GM12865 (cell line): Measurements from ENCODE around the gene NCOA3.

ENCODE experiments used
- DNase-seq: peaks from one replicate; pipeline ENCODE4 v3.0.0; 2010; ENCODE audit warnings: low read depth
- H3K4me3 ChIP-seq: 2 replicates; pipeline ENCODE4 v1.5.1; 2011; ENCODE audit warnings: mild to moderate bottlenecking, low read depth, low read length, control low read depth
- TF ChIP-seq, protein P1 (sequence below): IDR thresholded peaks from 2 replicates; pipeline ENCODE4 v1.5.1; 2011; ENCODE audit warnings: low read length, control low read depth, low read depth, inconsistent platforms; ENCODE audit not compliant: insufficient read depth; ENCODE audit errors: missing control alignments

Gene NCOA3

DNA sequence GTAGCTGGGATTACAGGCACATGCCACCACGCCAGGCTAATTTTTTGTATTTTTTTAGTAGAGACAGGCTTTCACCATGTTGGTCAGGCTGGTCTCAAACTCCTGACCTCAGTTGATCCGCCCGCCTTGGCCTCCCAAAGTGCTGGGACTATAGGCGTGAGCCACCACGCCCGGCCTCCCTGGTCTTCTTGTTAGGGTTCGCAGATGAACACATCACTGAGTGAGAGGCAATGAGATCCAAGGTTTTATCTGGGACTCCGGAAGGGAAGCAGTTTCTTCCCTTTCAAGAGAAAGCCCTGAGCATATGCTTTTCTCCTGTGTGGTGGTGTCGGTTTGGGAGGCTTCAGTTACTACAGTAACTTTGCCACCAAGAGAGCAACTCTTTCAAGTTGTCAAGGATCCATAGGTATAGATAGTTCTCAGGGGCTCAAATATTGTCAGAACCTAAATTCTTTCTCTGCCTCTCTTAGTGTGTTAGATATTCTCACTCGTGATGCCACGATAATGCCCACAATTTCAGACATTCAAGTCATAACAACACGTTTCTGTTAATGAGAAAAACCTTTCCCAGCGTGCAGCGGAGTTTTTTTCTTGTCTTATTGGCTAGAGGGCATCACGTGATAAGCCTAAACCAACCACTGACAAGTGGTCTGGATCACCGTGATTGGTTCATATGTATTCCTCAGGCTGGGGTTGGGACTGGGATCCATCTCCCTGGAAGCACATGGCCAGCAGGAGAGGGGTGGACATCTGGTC is 36.2 kb upstream of the NCOA3 start:
- TF ChIP-seq, protein P1, sequence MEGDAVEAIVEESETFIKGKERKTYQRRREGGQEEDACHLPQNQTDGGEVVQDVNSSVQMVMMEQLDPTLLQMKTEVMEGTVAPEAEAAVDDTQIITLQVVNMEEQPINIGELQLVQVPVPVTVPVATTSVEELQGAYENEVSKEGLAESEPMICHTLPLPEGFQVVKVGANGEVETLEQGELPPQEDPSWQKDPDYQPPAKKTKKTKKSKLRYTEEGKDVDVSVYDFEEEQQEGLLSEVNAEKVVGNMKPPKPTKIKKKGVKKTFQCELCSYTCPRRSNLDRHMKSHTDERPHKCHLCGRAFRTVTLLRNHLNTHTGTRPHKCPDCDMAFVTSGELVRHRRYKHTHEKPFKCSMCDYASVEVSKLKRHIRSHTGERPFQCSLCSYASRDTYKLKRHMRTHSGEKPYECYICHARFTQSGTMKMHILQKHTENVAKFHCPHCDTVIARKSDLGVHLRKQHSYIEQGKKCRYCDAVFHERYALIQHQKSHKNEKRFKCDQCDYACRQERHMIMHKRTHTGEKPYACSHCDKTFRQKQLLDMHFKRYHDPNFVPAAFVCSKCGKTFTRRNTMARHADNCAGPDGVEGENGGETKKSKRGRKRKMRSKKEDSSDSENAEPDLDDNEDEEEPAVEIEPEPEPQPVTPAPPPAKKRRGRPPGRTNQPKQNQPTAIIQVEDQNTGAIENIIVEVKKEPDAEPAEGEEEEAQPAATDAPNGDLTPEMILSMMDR: no peak
- DNase-seq: no peak
- no peak overlapping the region for H3K4me3 ChIP-seq

DNA sequence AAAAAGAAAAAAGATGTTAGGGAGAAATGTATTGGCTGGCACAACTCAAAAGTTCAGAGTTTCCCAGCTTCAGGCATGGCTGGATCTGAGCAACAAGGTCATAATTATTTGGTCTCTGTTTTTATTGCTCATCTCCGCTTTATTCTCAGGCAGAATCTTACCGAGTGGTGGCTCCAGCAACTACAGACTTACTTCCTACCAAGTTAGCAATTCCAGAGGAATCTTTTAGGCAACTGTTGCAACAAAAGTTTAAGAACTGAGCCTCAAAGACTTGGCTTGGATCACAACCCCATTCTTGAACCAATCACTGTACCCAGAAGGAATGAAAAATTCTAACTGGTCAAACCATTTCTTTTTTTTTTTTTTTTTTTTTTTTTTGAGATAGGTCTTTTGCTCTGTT is 35.5 kb upstream of the NCOA3 start:
- H3K4me3 ChIP-seq: no peak overlapping the region
- DNase-seq: no peak
- TF ChIP-seq, protein P1: no peak

DNA sequence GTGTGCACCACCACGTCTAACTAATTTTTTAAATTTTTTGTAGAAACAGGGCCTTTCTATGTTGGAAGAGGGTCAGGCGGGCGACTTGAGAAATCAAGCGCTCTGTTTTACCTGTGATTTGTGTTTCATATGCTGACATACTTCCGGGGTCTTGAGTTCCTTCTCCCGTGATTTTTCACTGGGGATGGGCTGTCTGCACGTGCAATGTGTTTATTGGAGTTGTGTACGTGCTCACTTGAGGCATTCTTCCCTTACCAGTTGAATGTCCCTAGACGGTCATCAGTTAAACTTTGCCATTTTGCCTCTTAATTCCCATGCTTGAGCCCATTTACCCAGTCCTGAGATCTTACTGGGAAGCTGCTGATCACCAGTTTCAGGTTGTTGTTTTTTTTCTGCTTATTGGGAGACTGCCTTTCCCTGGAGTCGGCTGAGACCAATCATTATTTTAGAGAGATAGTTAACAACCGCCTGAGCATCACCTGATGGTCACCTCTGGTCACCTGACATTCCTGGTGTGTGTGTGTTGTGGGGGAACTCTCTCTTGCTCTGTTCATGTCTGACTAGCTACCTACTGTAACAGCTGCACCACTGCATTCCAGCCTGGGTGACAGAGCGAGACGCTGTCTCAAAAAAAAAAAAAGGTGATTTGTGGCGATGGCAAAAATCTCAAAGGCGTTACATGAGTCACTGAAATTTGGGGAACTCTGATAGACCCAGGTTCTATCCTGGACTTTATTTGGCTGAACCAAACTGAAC is 34.8 kb upstream of the NCOA3 start:
- TF ChIP-seq, protein P1: no peak
- DNase-seq: no peak
- H3K4me3 ChIP-seq: no peak overlapping the region

DNA sequence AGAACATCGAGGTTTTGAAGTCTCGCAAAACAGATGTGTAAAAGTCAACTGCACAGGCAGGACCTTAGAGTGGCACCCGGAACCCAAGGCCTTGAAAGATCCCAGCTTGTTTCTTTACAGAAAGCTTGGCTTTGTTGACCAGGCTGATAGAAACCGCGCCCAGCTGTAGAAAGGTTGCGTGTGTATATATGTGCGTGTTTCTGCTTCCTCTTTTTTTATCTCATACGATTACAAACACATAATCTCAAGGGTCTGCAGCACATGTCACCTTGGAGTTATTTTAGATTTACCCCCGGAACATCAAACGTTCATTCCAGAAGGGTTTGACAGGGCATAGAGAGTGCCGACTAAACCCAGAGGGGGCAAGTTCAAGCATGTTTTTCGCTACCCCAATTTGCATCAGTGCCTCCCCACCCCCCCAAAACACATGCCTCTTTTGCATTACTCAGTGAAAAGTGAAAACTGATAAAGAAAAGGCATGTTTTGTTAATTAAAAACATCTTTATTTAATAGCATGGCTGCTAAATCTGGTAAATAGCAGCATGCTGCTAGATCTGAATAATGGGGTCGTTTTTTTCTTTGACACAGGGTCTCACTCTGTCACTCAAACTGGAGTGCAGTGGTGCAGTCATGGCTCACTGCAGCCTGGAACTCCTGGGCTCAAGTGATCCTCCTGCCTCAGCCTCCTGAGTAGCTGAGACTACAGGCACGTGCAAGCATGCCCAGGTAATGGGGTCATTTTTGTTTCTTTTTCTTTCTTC is 33.2 kb upstream of the NCOA3 start:
- DNase-seq: peak; percentile 94
- TF ChIP-seq, protein P1: no peak
- peak overlapping the region; percentile 44 for H3K4me3 ChIP-seq

DNA sequence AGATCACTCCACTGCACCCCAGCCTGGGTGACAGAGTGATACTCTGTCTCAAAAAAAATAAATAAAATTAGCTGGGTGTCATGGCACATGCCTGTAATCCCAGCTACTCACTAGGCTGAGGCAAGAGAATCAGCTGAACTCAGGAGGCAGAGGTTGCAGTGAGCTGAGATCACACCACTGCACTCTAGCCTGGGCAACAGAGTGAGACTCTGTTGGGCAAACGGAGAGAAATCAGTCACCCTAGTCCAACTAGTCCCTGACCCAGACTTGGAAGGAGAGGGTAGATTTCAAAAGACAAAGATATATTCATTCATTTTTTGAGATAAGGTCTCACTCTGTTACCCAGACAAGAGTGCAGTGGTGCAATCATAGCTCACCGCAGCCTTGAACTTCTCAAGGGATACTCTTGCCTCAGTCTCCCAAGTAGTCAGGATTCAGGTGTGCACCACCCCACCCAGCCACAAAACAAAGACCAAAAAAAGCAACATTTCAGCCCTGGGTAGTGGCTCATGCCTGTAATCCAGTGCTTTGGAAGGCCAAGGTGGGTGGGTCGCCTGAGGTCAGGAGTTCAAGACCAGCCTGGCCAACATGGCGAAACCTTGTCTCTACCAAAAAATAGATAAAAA is 26.2 kb upstream of the NCOA3 start:
- TF ChIP-seq, protein P1: no peak
- DNase-seq: no peak
- H3K4me3 ChIP-seq: no peak overlapping the region

DNA sequence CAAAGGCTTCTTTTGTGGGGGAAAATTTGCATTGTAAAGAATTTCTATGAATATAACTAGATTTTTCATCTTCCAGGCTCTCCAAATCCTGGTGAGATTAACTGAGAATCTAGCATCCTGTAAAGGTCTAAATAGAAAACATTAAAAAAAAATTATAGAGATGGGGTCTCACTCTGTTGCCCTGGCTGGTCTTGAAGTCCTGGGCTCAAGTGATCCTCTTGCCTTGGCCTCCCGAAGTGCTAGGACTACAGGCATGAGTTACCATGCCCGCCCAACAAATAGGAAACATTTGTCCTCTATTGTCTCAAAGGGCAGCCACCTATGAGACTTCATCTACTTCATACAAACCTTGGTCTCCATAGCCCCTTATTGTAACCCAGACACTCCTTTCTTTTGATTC is 25.2 kb upstream of the NCOA3 start:
- no peak overlapping the region for H3K4me3 ChIP-seq
- TF ChIP-seq, protein P1: no peak
- DNase-seq: no peak
